EL (cell line): ENCODE data around the gene CDH5.

Source experiments
- DNase-seq: peaks from one replicate; pipeline ENCODE4 v3.0.0-alpha.2; 2016

CDH5 gene

DNA sequence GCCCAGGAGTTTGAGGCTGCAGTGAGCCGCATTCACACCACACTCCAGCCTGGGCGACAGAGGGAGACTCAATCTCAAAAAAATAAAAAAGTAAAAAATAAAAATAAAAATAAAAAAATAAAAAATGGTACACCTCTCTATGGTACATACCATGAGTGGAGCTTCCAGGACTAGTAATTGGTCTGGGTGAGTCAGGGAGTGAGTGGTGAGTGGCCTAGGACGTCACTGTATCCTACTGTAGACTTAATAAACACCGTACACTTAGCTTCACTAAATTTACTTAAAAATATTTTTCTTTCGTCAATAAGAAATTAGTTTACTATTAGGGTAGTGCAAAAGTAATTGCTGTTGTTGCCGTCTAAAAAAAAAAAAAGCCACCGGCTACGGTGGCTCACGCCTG is 9.0 kb downstream of the CDH5 start:
- DNase-seq: no peak

DNA sequence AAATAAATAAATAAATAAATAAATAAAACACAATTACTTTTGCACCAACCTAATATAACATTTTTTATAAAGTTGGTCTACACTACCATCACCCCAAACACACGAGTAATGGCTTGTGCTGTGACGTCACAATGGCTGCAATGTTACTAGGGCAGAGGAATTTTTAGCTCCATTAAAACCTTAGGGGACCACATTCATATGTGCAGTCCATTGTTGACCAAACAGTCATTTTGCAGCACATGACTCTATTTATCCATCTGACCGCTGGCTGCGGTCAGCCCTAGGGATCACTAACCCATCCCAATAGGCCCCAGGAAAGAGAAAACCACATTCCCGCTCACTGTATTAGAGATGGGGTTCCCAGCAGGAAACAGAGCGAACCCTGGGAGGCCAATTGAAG is 9.6 kb downstream of the CDH5 start:
- DNase-seq: no peak

DNA sequence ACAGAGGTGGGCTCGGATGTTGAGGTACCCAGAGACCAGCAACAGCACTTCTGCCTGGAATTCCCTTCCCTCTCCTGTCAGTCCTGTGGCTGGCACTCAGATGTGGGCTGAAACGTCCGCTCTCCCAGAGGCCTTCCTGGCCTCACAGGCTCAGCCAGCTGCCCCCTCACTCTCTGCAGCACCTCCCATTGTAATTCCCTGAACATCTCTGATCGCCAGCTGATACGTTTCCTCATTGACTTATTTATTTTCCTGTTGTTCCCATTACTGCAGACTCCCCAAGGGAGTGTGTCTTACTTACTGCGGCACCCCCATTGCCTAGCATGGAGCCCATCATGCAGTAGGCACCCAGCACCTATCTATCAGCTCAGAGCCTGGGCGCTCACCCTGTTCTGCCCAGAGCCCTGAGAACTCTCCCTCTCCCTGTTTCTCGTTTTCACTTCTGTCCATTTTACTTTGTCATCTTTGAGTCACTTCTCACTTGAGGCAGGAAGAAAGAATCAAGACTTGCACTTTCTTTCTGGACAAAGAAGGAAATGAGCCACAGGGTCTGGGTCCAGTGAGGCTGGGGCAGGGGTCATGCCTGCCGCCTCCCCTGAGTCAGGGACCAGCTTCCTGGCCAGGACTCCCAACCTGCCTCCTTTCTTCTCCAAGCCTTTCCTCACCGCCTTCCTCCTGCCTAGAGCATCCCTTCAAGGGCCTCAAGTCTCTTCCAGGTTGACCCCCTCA is 10.2 kb downstream of the CDH5 start:
- no peak for DNase-seq

DNA sequence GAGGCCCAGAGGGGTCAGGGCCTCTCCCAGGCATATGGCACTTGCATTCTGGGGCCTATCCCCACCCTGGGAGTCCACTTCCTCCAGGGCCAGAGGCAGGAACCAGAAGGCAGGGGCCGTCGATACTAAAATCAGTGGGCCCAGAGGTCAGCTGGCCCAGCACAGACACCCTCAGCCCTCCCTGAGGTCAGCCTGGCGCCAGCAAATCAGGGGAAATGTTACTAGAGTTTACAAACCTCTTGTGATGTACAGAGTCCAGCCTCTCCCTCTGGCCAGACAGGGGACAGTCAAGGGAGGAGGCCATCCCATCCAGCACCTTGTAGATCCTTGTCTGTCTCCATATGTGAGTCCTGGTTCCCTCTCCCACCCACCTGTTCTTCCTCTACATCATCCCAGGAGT is 10.8 kb downstream of the CDH5 start:
- DNase-seq: no peak

GRCh38 chr16:66378741-66379570 is 12.5 kb downstream of the CDH5 start:
- DNase-seq: no peak

- DNase-seq: no peak
Measured at GRCh38 chr16:66379571-66379941, 13.1 kb downstream of the CDH5 start.

GRCh38 chr16:66380421-66380820 is 13.9 kb downstream of the CDH5 start:
- no peak for DNase-seq

DNA sequence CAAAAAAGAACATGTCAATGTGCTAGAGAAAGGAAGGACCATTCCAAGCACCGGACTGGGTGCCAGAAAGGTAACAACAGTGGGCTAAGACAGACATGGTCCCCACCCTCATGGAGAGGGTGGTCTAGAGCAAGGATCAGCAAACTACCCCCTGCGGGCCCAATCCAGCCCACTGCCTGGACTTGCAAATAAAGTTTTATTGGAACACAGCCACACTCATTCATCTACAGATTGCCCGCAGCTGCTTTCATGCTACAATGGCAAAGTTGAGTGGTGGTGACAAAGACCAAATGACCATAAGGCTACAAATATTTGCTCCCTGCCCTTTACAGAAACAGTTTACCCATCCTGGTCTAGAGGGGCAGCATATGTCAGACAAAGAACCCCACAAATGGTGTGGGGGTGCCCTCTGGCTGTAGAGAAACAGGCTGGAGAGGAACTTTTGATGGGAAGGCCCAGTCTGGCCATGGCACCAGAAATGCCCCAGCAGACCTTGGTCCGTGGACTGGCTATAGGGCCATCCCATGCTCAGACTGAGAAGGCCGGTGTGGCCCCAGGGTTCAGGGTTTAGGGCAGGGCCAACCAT is 15.2 kb downstream of the CDH5 start:
- DNase-seq: no peak

GRCh38 chr16:66382171-66382965 is 15.9 kb downstream of the CDH5 start:
- peak; percentile 94 for DNase-seq

DNA sequence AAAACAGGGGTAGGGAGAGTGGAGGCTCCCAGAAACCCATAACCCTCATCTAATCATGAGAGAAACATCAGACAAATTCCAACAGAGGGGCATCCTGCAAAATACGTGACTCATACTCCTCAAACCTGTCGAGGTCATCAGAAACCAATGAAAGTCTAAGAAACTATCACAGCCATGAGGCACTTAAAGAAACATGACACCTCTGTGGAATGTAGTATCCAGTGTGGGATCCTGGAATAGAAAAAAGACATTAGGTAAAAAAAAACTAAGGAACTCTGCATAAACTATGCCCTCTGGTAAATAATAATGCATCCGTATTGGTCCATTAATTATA is 16.4 kb downstream of the CDH5 start:
- DNase-seq: peak; percentile 90

GRCh38 chr16:66383551-66383950 is 17.1 kb downstream of the CDH5 start:
- no peak for DNase-seq

- DNase-seq: no peak
Measured at GRCh38 chr16:66385415-66385814, 18.9 kb downstream of the CDH5 start.

DNA sequence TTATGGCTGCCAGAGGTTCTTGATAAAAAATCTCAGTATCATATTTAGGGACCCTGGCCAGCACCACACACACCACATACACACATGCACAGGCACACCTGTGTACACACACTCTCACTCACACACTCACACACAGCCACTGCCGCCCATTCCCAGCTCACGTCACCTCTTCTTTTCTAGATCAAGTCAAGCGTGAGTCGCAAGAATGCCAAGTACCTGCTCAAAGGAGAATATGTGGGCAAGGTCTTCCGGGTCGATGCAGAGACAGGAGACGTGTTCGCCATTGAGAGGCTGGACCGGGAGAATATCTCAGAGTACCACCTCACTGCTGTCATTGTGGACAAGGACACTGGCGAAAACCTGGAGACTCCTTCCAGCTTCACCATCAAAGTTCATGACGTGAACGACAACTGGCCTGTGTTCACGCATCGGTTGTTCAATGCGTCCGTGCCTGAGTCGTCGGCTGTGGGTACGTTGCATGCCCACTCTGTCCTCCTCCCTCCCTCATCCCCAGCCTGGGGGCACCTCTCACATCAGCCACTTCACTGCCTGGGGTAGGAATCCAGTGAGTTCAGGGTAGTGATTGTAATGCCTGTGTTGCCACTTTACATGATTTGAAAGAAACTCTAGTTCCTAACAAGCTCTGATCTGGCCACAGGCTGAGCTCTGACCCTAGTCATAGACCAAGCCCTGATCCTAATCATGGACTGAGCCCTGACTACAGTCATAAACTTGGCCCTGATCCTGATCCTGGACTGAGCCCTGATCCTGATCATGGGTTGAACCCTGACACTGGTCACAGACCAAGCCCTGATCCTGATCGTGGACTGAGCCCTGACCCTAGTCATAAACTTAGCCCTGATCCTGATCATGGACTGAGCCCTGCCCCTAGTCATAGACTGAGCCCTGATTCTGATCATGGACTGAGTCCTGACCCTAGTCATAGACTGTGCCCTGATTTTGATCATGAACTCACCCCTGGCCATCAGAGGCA is 20.4 kb downstream of the CDH5 start:
- DNase-seq: no peak

DNA sequence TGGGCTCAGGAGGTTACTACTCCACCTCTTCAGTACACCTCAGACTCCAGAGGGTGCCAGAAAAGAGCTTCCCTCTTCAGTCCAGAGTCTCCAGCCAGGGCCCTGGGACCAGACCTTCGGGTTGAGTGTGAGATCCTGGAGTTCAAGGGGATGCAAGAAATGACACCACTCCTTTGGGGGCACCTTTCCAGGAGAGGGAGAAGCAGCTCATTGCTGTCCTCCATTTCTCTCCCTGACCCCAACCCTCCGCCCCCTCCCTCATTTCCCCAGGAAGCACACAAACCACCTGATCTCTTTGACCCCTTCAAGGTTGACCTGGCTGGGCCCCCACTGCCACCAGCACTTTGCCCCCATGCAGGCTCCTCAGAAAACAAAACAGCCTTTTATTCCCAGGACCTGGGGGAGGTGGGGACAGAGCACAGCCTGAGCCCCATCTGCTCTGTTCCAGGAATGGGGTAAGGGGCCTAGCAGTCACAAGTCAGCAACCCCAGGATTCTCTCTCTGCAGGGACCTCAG is 21.4 kb downstream of the CDH5 start:
- no peak for DNase-seq

DNA sequence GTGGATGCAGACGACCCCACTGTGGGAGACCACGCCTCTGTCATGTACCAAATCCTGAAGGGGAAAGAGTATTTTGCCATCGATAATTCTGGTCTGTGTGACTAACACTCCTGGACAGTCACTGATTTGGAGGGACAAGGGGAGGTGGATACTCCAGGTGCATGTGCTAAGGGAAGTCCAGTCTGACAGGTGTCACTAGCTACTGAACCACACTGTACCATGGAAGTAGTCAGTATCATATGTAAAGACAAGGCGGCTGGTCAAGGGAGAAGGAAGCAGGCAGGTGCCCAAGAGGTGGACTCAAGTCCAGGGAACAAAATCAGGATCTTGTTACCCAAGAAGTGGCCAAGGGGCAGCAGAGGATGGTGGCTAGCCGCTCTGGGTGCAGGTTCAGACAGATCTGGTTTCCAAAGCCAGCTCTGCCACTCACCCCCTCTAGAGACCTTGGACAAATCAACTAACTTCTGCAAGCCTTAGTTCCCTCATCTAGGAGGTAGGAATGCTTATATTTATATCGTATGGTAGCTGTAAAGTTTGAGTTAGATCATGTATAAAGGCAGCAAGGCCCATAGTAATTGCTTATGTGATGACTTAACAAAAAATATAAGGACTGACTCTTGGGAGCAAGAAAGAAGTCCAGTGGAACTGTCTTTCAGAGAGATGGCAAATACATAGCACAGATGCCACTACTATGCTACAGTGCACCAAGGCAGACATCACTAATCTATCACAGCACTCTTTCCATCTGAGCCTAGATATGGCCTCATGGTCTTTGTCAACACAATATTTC is 22.1 kb downstream of the CDH5 start:
- no peak for DNase-seq

DNA sequence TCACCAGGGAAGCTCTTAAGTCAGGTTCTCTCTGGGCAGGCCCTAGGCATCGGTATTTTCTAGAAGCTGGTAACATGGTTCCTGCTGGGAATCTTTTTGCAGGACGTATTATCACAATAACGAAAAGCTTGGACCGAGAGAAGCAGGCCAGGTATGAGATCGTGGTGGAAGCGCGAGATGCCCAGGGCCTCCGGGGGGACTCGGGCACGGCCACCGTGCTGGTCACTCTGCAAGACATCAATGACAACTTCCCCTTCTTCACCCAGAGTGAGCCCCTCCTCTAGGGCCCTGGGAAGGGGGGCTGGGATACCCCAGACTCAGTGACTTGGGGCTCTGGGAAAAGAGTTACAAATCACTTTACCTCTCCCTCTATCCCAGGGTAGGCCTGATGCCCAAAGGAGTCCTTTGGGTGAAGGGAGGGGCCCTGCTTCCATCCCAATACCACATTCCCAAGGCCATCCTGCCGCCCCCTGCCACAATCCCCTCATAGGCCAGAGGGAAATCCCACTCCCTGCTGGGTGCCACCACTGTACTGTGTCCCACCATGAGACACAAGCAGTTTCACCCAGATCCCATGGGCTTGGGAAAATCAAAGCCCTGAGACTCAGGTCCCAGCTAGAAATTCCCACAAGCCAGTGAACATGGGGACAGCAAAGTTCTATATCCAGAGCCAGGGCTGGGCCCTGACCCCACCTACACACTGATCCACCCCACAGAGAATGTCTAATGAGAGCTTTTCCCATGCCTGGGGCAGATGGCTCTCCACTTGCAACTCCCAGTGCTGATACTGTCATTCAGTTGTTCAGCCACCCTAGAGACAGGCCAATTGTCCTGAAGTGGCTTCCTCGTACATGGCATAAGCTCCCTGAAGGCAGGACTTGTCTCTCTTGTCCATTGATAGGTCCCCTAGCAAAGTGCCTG is 23.0 kb downstream of the CDH5 start:
- DNase-seq: no peak

DNA sequence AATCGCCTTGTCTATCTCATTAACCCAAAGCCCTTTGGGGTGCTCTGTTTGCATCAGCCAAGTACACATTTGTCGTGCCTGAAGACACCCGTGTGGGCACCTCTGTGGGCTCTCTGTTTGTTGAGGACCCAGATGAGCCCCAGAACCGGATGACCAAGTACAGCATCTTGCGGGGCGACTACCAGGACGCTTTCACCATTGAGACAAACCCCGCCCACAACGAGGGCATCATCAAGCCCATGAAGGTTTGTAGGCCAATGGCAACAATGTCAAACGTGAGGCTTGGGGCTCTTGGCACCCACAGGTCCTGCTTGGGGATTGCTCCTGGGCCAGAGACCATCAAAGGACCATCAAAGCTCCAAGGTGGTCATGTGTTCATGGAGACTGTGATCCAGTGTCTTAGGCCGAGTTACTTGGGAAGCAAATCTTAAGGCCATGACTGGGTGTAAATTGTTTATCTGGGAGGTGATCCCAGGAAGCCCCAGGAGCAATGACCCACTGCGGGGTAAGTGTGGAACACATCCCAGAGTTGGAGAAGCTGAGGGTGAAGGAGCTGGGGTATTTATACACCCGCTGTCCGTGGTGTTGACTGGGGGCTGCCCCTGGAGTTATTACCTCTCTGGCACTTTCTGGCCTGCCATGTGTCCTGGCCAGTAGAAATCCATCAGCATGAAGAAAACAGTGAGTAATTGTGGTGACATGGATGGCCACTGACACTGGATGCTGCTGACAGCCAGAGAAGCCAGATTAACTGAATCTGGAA is 24.0 kb downstream of the CDH5 start:
- DNase-seq: no peak

DNA sequence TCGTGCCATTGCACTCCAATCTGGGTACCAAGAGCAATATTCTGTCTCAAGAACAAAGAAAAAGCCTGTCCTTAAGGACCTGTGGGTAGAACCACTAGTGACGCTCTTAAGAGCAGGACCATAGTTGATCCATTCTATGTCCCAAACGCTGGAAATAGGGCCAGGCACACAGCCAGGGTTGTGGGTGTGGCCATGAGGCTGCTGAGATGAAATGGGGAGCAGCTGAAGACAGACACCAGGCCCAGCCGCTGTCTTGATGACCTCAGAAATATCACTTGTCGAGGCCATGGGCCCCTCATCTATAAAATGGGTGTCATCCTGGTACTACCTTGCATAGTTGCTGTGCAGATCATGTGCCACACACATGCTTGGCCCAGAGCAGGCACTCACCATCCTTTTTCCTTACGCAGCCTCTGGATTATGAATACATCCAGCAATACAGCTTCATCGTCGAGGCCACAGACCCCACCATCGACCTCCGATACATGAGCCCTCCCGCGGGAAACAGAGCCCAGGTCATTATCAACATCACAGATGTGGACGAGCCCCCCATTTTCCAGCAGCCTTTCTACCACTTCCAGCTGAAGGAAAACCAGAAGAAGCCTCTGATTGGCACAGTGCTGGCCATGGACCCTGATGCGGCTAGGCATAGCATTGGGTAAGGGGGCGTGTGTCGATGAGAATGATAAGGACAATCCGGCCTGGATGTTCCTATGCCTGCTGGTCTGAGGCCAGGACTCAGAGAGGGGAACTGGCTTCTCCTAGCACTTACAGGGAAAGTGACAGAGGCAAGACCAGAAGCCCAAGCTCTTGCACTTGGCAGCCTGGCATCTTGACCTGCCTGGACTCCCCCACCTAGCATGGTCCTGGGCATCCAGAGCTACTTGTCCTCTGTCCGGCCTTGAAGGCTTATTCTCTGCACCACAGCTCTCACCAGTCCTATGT is 25.5 kb downstream of the CDH5 start:
- DNase-seq: no peak
